EH (cell line): Measurements from ENCODE around the gene NRIP1.

Experiments
- DNase-seq: peaks from one replicate; pipeline ENCODE4 v3.0.0-alpha.2; 2015; ENCODE audit warnings: low read depth

NRIP1 gene

DNA sequence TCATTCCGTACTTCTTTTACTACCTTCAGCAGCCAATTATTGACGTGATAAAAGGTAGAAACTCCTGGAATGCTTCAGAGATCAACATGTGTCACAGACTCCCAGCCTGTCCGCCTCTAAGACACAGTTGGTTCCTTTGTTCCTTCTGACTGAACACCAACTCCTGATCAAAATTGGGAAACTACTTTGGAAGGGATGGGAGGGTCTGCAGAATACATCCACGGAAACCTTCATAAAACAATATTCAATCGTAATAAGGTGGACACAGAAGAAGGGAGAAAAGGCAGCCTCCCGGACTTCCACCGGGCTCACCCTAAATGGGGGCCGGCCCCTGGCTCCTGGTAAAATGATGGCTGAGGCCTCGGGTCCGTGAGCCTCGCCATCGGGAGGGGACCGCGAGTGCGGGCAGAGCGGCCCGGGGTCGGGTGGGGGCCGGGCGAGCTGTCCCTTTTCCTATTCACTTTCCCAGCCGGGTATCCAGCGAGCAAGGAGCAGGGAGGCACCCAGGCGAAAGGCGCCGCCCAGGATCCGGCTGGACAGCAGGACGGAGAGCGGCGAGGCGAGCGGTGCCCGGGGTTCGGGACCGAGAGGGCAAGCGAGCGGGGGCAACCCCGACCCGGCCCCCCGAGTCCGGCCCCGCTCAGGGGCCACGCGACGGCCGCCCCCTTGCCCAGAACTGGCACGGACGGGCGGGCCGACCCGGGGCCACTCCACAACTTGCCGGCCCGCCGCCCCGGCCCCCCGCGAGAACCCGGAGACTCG, 805 bp downstream of the NRIP1 start:
- DNase-seq, result peak; percentile 67

DNA sequence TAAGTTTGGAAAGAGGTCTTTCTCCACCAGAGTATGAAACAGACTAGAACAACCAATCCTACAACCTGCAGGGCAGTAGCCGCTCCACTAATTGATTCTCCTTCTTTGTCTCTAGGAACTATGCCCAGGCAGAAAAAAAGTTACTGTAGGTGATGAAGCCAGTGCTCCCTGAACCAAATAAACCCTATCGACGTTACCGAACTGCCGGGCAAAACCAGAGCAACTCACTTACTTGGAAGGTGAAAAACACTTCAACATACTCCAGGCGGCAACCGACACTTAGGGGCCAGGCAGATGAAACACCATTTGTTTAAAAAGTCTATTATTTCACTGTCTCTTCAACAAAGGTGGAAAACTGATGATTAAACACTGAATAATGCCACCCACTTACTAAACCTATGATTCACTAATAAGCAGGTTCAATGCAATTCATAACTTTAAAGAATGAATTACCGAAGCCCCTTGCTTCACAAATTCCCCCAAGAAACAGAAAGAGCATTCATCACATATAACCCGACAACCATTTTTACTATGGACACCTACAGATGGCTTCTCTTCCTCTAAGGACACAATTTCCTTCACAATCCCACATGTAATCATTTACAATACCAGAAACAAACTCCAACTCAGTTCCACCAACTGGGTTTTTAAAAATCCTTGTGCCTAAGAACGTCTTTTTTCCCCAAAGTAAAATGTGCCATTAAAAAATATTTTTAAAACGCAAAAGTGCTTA, 1.6 kb downstream of the NRIP1 start:
- DNase-seq, result peak; percentile 24

DNA sequence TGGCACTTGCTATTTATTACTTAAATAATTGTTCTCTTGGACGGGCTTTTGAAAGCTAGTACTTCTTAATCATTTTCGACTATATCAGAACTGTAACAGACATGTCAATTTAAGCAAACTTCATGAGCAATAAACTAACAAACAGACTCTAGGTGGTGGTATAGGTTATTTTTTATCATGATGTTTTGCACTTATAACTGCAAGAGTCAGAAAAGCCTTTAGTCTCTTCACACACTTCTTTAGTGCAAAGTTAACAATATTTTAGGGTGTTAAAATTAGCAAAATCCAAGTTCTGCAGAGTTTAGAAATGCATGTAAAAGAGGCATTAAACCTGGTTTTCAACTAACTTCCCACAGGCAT, 2.2 kb downstream of the NRIP1 start:
- no peak for DNase-seq

DNA sequence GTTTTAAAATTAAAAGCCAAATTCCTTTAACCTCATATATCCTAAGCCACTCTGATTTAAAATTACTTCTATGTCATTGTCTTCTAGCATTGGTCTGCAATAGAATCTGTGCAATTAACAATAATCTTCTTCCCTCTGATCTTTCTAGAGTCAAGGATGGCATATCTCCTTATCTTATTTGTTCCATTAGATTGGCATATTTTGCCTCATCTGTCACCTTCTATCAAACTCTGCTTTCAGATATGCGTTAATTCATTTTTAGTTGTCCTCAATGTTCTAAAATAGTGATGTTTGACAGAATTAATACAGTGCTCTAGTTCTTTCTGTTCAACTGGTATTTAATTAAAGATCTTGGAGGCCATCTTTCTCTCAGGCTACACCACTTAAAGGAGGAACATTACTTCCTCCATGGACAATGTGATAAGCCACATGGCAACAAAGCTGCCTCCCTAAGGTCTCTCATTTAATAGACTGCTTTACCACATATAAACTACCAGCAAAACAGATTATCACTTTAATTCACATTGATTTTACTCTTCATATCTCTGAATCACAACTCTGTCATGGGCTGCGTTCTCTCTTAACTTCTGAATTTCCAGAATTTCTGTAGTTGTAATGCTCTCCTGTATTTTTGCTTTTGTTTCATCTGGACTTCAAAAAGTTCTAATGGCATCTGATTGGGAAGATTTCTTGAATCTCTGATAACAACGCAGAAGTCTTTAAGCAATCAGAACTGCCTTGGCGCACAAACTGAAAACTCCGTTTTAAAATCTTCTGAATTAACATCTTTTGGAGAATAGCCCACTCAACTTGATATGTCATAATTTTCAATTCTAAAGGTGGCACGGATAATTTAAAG, 2.8 kb downstream of the NRIP1 start:
- peak; percentile 25 for DNase-seq

DNA sequence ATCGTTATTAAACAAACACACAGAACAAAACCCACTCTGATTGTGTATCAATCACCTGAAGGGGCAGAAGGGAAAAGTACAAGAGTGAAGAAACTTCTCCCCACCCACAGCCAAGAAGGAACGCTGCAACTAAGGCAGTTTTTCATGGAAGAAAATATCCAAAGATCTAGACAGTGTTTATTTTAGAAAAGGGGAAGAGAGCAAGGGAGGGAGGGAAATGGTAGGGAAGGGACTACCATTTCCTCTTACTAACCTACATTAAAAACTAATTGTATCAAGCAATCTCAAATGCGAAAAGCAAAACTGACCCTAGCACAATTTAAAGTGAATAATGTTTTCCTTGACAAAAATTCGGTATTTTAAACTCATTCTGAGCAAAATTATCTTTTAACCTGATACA, 3.5 kb downstream of the NRIP1 start:
- no peak for DNase-seq

DNA sequence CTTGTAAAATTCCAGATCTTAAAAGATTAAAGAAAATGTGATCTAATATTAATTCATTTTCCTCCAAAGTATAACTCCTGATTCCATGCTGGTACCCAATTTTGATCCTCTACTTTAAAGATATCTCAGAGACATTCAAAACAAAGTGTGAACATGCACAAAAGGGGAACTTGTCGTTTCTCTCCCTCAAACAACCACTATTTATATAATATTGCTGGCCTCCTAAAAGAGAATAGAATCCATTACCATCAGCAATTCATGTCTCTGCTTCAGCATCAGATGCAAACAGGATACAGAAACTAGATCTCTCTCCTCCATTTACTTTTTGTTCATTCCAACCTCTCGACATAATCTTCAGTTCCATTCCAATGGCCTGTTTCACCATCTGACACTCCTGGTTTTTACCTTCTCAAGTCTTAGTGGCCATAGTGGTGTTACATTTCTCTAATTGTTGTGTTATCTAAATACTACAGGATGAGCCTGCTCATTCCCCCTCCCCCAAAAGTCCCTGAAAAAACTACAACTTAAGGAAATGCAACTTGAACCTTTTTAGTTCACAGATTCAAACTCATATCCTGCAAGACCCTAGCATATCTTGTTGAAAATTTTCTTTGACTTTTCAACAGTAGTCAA, 4.1 kb downstream of the NRIP1 start:
- DNase-seq, result peak; percentile 58

DNA sequence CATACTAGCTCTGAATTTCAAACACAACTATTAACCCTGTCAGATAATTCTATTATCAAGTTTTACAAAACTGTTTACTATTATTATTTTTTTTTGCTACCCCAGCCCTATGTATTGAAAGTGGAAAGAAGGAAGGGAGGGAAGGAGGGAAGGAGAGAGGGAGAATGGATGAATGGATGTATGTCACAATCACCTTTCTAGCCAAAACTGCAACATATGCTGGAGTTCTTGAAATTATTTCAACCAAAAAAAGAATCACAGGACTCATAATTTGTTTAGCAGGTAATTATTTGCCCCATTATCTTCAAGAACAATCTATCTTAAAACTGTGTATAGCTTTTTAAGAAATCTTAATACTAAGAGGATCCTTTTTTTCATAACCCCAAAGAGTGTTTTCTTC, 5.4 kb downstream of the NRIP1 start:
- no peak for DNase-seq

DNA sequence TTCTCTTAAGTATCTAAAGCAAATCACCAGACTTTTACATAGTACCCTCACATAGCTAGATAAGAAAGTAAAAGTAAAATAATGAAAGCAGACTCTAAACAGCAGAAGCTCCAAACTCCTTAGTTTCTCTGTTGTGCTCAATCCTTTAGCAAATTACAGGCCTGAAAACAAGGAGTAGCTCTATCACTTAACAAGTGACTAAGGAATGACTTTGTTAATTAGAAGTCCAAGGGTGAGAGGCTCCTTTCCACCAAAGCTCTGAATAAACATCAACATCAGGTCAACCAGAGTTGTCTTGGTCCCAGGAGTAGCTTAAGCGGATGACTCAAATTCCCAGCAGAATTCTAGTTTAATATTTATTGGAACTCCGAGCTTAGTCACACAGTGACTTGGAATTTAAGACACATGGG, 5.9 kb downstream of the NRIP1 start:
- peak; percentile 83 for DNase-seq

DNA sequence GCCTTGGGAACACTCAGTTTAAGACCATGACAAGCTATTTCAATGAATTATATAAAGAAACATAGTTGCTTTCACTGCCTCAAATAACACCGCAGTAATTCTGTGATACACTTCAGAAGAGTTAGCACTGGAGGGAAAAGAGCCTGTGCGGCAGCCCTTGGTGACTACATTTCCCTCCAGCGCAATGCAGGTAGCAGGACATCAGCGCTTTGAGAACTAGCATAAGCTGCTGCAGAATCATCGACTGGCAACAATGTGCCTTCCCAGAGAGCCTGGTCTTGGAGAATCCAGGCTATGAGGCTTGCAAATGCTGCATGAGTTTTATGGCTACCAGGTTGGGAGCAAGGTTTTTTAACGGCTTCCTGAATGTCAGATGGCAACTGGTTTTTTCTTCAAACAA, 7.5 kb downstream of the NRIP1 start:
- no peak for DNase-seq

DNA sequence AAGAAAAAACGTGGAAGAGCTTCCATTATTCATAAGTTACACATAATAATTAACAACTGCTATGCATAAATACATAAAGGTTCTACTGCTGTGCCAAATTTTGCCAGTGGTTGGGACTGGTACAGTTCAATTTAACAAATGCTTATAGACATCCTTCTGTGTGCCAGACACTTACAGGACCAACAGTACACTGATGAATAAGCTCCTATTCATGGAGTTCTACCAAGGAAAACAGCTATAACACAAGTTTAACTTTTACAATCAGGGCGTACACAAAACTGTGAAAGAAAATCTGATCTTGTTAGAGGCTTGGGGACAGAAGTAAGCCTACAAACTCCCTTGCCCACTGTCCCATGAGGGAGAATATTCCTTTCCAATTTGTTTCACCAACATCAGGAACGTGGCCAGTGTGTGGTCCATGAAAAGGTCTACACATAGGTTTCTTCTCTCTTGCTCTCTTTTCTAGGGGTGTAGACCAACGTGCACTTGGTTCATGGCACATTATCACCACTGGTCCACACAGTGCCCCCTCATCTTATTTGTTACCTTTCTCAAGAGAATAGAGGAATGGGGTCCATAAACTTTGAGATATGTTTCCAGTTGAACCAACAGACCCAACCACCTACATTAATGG, 10.1 kb downstream of the NRIP1 start:
- DNase-seq, result peak; percentile 24

DNA sequence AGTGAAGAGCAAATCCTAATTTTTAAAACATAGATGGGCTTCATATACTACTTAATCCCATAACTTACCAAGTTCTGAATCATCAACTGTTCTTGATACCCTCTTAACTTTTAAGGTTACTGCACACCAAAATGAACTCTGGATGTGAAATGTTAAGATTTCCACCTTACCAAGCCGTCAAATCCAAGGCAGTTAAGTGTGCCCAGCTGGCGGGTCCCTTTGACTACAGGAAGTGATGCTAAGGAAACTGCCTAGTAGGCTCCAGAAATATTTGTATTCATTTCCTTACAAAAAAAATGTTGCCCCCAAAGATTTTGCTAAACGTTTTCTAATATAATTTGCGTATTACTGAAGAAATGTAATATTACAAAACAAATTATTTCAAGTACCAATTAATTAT, 10.7 kb downstream of the NRIP1 start:
- DNase-seq, result no peak

DNA sequence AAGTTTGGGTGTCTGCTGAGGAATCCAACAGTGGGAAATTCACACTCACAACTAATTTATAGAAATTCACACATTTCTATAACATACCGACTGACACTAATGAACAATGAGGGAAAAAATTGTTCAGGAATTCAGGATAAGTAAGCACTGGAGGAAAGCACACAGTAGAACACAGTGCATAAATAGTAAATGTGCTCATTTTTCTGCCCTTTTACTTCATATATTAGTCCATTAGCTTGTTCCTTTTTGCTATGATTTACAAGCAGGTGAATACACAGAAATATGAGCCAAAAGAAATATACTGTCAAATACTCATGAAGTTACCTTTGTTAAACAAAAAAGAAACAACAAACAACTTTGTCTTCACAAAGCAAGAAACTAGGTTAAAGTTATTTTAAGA, 11.3 kb downstream of the NRIP1 start:
- DNase-seq, result no peak

DNA sequence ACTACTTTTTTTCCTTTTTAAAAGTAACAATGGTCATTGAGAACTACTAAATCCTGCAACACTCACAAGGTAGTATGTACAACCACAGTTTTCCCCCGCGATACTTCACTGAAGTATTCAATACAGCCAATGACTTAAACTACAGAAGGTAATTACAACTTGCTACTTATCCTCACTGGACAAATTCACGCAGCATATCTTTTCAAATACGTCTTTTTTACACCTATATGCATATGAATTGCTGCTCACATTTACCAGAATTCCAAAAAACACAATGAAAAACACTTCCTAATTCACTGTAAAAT, 12.4 kb downstream of the NRIP1 start:
- DNase-seq, result no peak

DNA sequence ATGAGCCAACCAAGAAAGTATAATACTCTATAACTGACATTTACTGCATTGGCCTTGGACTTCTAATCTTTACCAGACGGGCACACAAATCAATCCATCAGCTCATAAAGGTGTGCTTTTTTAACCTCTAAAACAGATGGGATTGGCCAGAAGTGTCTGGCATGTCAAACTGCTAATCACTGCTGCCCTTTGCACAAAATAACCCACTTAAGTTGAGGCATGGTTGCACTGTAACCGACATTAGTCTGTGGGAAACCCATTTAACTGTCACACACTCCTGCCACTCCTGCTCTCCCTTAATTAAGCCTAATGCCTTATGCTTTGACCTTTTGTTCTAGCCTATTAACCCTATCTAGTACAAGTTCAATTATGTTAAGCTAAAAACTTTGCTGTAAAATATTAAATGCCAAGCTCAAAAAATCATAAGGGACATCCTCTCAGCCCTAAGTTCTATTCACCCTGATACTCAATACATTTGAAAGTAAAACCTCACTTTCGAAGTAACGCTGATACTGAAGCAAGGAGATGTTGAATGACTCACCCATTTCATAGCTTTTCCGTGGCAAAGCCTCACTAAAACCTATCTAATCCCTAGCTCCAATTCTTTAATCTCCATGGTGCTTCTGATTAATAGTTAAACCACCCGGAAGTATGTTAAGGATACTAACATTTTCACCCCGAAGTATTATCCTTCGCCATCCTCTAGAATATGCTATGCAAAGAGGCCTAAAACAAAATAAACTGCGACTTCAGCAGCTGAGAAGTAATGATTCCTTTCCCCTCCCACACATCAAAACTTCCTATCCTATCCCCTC, 12.9 kb downstream of the NRIP1 start:
- DNase-seq, result peak; percentile 32

DNA sequence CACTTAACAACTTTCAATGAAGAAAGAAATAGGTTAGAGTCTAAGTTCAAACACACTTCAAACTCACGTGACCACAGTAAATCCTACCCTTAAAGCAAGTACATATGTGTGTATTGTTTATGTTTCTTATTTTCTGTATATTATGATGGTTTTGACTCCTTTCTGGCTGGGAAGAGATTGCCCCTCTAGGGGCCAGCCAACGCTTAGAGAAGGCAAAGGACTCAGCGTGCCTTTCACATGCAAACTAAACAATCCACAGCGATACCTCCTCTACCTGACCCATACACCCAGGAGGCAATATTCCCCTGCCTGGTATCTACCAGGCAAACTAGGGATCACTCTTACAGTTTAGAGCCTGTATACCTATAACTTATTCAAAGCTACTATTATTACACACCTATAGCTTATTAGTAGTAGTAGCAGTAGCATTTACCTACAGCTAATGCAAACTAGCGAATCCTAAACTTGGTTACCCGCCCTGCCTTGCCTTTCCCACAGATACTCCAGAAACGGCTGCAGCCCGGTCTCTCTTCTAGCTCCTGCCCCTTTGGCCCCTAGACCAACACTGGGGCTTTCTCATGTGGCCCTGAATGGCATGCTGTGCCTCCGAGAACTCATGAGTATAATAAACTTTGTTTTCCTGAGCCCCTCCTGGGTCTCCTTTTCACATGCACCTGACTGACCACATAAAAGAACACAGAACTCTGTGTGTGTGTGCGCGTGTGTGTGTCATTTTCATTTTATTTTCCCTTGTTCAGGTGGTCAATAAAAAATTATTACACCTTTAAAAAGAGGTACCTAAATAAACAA, 14.0 kb downstream of the NRIP1 start:
- no peak for DNase-seq

DNA sequence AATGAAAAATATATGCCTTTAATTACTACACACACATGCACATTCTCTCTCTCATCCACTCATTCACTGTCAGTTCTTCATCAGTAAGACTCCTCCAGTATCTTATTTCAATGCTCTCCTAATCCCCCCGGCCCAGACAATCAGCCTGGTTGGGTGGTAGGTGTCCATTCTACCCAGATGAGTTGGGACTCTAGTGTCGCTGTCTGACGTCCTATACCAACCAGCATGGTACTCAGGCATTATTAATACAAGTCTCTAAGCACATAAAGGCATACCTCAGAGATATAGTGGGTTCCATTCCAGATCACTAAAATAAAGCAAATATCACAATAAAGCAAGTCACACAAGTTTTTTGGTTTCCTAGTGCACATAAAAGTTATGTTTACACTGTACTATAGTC, 19.8 kb downstream of the NRIP1 start:
- no peak for DNase-seq

DNA sequence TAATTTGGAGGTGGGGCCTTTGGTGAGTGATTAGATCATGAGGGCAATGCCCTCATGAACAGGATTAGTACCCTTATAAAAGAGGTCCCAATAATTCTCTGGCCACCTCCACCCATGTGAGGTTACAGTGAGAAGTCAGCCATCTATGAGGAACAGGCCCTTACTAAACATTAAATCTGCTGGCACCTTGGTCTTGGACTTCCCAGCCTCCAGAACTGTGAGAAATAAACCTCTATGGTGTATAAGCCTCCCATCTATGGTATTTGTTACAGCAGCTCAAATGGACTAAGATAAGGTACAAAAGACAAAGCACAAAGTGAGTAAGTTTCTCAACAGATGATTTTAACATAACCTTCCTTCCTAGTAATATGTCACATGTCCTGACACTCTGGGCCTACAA, 22.3 kb downstream of the NRIP1 start:
- DNase-seq, result no peak

DNA sequence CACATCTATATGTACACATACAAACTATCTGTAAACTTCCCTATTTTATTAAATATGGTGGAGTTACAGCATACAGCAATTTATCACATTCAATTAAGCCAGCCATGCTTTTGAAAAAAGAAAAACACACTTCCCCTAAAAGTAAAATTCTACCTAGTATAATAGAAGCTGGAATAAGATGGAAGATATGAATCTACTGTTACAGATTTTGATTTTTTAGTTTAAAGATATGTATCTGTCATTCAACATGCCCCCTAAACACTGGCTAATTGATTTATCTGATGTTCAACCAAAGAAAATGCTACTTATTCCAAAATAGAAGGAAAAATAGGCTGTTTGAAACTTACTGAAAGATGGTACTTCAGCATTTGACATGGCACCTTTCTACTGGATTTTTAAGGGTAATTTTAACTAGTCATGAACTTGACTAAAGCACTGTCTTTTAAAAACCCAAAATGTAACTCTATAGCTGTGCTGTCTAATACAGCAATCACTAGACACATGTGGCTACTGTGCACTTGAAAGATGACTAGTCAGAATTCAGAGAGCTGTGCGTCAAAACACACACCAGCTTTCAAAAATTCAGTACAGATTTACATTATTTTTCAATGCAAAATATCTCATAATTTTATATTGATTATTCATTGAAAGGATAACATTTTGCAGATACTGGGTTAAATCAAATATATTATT, 25.0 kb downstream of the NRIP1 start:
- no peak for DNase-seq

DNA sequence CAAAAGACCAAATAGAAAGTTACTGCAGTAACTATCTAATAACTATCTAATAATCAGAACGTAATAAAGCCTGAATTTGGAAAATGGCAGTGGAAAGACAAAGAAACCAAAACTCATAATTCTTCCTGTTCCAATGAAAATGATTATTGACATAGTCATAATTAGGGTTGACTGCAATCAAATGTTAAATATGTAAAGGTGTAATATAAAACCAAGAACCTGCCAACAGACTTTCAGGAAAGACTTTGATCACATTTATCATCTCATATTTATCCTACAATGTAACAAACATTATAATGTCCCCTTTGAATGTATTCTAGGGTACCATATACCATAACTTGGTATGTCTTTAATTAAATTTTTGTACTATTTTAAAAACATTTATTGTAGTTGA, 26.9 kb downstream of the NRIP1 start:
- DNase-seq, result no peak
